ENCODE results near the gene EXTL1. TPM values are rescaled to one million over a fixed set of nuclear protein-coding genes. Genes with fewer than 3 reads are reported as not detected.

EXTL1 gene
- total and polyA plus RNA-seq, 10 of the 15 experiments (the other 5 are each of a cell fraction or from before 2014, with no cell fraction given) = not detected

DNA sequence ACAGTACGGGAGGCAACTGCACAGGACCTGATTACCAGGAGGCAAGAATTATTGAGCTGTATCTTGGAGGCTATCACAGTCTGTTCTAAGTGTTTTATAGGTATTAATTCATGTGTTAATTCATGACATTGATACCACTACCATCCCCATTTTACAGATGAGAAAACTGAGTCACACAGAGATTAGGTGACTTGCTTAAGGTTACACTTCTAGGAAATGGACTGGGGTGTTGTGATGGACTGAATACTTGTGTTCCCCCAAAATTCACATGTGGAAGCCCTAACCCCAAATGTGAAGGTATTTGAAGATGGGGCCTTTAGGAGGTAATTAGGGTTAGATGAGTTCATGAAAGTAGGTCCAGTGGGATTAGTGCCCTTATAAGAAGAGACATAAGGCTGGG lies 55.9 kb downstream of the EXTL1 start:
- WGBS (ENCODE audit: insufficient coverage, insufficient replicate concordance, low lambda C conversion rate, missing lambda C conversion rate) = 71% methylated on average over 1 of the region's 1 CpG
- ChIA-PET SMC1A (ENCODE audit: uncharacterized antibody, unreplicated experiment) (no interaction called here), CTCF (no interaction called here), POLR2A (no interaction called here), RAD21 (ENCODE audit: unreplicated experiment) (no interaction called here)
- Histone ChIP-seq H3K27me3 (replicated peaks in 1 of 2; ENCODE audit: control insufficient read depth in 2 of 2, insufficient read depth in 2 of 2, low read length in 1 of 2) (no peaks in the 10 kb centered on the region; a peak in 2 of 4 replicates), H3K27ac (ENCODE audit: control insufficient read depth, insufficient read depth) (no peak overlapping the region), H3K9ac (ENCODE audit: control insufficient read depth, insufficient read depth, low read length) (no peak overlapping the region), H3K4me2 (ENCODE audit: control insufficient read depth, insufficient read depth) (no peak overlapping the region), H3K9me3 (replicated peaks; ENCODE audit: control insufficient read depth, insufficient read depth, low read length) (no peaks in the 10 kb centered on the region), H2AFZ (ENCODE audit: control insufficient read depth, low read depth, low read length) (no peak overlapping the region), H4K20me1 (ENCODE audit: control insufficient read depth, insufficient read depth) (no peaks in the 10 kb centered on the region; the same call in 1 of the 2 replicates), H3K4me3 (no peak overlapping the region), H3K4me1 (ENCODE audit: control insufficient read depth, insufficient read depth, low read length) (no peaks in the 10 kb centered on the region), H3K79me2 (ENCODE audit: control insufficient read depth, insufficient read depth, low read length) (no peaks in the 10 kb centered on the region), H3K36me3 (ENCODE audit: control insufficient read depth in 2 of 2, insufficient read depth in 2 of 2, low read length in 1 of 2) (no peaks in the 10 kb centered on the region)
- DNase-seq (ENCODE audit: low read depth, low spot score) = no peak
- no peak for ATAC-seq
- BruUV-seq (replicated peaks) = no TSS peak
- in situ Hi-C loops (cut with MboI) = no loop called here
- FAIRE-seq = no peak
- TF ChIP-seq, protein P1, sequence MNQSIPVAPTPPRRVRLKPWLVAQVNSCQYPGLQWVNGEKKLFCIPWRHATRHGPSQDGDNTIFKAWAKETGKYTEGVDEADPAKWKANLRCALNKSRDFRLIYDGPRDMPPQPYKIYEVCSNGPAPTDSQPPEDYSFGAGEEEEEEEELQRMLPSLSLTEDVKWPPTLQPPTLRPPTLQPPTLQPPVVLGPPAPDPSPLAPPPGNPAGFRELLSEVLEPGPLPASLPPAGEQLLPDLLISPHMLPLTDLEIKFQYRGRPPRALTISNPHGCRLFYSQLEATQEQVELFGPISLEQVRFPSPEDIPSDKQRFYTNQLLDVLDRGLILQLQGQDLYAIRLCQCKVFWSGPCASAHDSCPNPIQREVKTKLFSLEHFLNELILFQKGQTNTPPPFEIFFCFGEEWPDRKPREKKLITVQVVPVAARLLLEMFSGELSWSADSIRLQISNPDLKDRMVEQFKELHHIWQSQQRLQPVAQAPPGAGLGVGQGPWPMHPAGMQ (IDR thresholded peaks at IDR 0.05; ENCODE audit: borderline replicate concordance) = no peak
- TF ChIP-seq RFX5 (IDR thresholded peaks at IDR 0.05; ENCODE audit: low read depth, low read length) (no peak), SMC3 (IDR thresholded peaks at IDR 0.05; ENCODE audit: borderline replicate concordance, low read length) (no peak), POLR2A (IDR thresholded peaks at IDR 0.05; ENCODE audit: low read depth, low read length) (no peak), FOS (IDR thresholded peaks at IDR 0.05; ENCODE audit: borderline replicate concordance, extremely low read depth, insufficient read length) (no peak), NR2C1 (IDR thresholded peaks at IDR 0.05) (no peak)
- TF ChIP-seq, protein P2, sequence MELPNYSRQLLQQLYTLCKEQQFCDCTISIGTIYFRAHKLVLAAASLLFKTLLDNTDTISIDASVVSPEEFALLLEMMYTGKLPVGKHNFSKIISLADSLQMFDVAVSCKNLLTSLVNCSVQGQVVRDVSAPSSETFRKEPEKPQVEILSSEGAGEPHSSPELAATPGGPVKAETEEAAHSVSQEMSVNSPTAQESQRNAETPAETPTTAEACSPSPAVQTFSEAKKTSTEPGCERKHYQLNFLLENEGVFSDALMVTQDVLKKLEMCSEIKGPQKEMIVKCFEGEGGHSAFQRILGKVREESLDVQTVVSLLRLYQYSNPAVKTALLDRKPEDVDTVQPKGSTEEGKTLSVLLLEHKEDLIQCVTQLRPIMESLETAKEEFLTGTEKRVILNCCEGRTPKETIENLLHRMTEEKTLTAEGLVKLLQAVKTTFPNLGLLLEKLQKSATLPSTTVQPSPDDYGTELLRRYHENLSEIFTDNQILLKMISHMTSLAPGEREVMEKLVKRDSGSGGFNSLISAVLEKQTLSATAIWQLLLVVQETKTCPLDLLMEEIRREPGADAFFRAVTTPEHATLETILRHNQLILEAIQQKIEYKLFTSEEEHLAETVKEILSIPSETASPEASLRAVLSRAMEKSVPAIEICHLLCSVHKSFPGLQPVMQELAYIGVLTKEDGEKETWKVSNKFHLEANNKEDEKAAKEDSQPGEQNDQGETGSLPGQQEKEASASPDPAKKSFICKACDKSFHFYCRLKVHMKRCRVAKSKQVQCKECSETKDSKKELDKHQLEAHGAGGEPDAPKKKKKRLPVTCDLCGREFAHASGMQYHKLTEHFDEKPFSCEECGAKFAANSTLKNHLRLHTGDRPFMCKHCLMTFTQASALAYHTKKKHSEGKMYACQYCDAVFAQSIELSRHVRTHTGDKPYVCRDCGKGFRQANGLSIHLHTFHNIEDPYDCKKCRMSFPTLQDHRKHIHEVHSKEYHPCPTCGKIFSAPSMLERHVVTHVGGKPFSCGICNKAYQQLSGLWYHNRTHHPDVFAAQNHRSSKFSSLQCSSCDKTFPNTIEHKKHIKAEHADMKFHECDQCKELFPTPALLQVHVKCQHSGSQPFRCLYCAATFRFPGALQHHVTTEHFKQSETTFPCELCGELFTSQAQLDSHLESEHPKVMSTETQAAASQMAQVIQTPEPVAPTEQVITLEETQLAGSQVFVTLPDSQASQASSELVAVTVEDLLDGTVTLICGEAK (IDR thresholded peaks at IDR 0.05; ENCODE audit: borderline replicate concordance) = no peak
- intact Hi-C loops (cut with micrococcal nuclease; ENCODE audit: unreplicated experiment) = no loop called here

All from GM12878 (cell line).